Measurements from ENCODE around the gene PAK1.

- no peak for TF ChIP-seq CTCF (conservative IDR thresholded peaks at IDR 0.05)
- TF ChIP-seq EZH2 (IDR thresholded peaks at IDR 0.05; ENCODE audit: low read depth), result no peak
These were observed 179.9 kb downstream of the PAK1 start for GRCh38 chr11:77294040-77294439.
